ENCODE measurements around the gene TUBB6. TPM values are rescaled to one million over a fixed set of nuclear protein-coding genes. Genes with fewer than 3 reads are reported as not detected.
A peak's percentile ranks its signal among the peaks of the same experiment; 100 is the strongest.

Gene TUBB6
- total and polyA plus RNA-seq, 2 of the 13 experiments (the other 11 are each of a cell fraction or from before 2014, with no cell fraction given), result 9.9 to 28.6 TPM

DNA sequence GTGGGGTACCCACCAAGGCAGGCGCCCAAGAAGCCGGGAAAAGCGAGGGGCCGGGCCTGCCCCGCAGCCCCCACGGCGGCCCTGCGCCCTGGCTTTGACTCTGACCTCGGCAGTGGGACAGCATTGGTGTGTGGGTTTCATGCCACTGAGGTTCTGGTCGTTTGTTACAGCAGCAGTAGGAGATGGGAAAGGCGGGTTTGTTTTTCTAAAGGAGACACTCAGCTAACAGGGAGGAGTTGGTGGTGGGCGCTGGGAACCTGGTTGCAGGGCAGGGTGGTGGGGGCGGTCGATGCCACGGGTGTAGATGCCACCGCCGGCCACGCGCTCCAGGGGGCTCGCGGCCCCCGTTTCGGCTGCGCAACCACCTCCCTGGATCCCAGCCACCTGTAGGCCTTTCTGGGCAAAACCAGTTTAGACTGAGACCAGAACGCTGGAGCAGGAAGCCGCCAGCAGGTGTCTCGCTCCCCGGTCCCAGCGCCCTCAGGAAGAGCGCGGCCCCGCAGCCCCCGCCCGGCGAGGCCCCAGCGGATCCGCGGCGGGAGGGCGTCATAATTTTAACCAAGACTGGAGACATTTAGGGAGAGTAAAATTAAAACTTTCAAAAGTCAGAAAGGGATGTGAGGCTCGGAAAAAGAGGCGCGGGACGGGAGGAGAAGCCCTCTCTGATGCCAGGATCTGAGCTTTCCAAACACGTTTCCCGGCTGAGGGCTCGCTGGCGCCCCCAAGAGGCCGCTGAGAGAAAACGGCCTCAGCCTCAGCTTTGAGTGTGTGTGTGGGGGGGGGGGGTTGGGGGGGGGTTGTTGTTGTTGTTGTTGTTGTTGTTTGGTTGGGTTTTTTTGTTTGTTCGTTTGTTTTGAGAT, 36.4 kb upstream of the TUBB6 start (continued):
- TF ChIP-seq, protein P1, sequence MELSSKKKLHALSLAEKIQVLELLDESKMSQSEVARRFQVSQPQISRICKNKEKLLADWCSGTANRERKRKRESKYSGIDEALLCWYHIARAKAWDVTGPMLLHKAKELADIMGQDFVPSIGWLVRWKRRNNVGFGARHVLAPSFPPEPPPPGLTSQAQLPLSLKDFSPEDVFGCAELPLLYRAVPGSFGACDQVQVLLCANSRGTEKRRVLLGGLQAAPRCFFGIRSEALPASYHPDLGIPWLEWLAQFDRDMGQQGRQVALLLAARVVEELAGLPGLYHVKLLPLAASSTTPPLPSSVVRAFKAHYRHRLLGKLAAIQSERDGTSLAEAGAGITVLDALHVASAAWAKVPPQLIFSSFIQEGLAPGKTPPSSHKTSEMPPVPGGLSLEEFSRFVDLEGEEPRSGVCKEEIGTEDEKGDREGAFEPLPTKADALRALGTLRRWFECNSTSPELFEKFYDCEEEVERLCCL (CRISPR knock-in tag; IDR thresholded peaks at IDR 0.05; ENCODE audit: borderline replicate concordance), result no peak
- no peak for TF ChIP-seq ZC3H4 (CRISPR knock-in tag; IDR thresholded peaks at IDR 0.05; ENCODE audit: borderline replicate concordance)
- TF ChIP-seq ZNF562 (CRISPR knock-in tag; IDR thresholded peaks at IDR 0.05; ENCODE audit: borderline replicate concordance), result no peak
- TF ChIP-seq ZNF841 (CRISPR knock-in tag; IDR thresholded peaks at IDR 0.05; ENCODE audit: borderline replicate concordance), result no peak
- TF ChIP-seq YEATS4 (CRISPR knock-in tag; IDR thresholded peaks at IDR 0.05; ENCODE audit: borderline replicate concordance), result peak; percentile 39
- no peak for TF ChIP-seq ZNF550 (CRISPR knock-in tag; IDR thresholded peaks at IDR 0.05; ENCODE audit: borderline replicate concordance)
- no peak for TF ChIP-seq ZFP37 (CRISPR knock-in tag; IDR thresholded peaks at IDR 0.05; ENCODE audit: borderline replicate concordance)
- TF ChIP-seq HMG20B (CRISPR knock-in tag; conservative IDR thresholded peaks at IDR 0.05), result no peak
- TF ChIP-seq PHF21A (CRISPR knock-in tag; IDR thresholded peaks at IDR 0.05), result 0 out of 2 replicates have a peak, but pooled peaks have one; percentile 28
- no peak for TF ChIP-seq ZNF703 (CRISPR knock-in tag; IDR thresholded peaks at IDR 0.05; ENCODE audit: borderline replicate concordance)
- TF ChIP-seq SNAI1 (CRISPR knock-in tag; IDR thresholded peaks at IDR 0.05; ENCODE audit: borderline replicate concordance), result no peak
- no peak for TF ChIP-seq ZKSCAN1 (IDR thresholded peaks at IDR 0.05; ENCODE audit: low read length)
- TF ChIP-seq ZNF274 (CRISPR knock-in tag; IDR thresholded peaks at IDR 0.05), result no peak
- no peak for TF ChIP-seq ZNF468 (CRISPR knock-in tag; IDR thresholded peaks at IDR 0.05)
- no peak for TF ChIP-seq ZNF746 (CRISPR knock-in tag; IDR thresholded peaks at IDR 0.05)
- TF ChIP-seq, protein P2, sequence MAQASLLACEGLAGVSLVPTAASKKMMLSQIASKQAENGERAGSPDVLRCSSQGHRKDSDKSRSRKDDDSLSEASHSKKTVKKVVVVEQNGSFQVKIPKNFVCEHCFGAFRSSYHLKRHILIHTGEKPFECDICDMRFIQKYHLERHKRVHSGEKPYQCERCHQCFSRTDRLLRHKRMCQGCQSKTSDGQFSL (CRISPR knock-in tag; IDR thresholded peaks at IDR 0.05), result peak; percentile 93
- TF ChIP-seq THAP11 (CRISPR knock-in tag; IDR thresholded peaks at IDR 0.05), result peak; percentile 46
- TF ChIP-seq XRCC5 (optimal IDR thresholded peaks at IDR 0.05; ENCODE audit: low read length), result peak; percentile 67
- no peak for TF ChIP-seq YY1 (IDR thresholded peaks at IDR 0.05; ENCODE audit: insufficient read depth, insufficient replicate concordance, low read depth, low read length)
- no peak for TF ChIP-seq SNAPC2 (CRISPR knock-in tag; IDR thresholded peaks at IDR 0.05)
- TF ChIP-seq TOE1 (CRISPR knock-in tag; IDR thresholded peaks at IDR 0.05), result no peak; the same call in 1 of the 2 replicates
- TF ChIP-seq REL (CRISPR knock-in tag; conservative IDR thresholded peaks at IDR 0.05), result no peak
- no peak for TF ChIP-seq ZFP36 (IDR thresholded peaks at IDR 0.05; ENCODE audit: borderline replicate concordance, low read depth, low read length, partially characterized antibody)
- TF ChIP-seq, protein P3, sequence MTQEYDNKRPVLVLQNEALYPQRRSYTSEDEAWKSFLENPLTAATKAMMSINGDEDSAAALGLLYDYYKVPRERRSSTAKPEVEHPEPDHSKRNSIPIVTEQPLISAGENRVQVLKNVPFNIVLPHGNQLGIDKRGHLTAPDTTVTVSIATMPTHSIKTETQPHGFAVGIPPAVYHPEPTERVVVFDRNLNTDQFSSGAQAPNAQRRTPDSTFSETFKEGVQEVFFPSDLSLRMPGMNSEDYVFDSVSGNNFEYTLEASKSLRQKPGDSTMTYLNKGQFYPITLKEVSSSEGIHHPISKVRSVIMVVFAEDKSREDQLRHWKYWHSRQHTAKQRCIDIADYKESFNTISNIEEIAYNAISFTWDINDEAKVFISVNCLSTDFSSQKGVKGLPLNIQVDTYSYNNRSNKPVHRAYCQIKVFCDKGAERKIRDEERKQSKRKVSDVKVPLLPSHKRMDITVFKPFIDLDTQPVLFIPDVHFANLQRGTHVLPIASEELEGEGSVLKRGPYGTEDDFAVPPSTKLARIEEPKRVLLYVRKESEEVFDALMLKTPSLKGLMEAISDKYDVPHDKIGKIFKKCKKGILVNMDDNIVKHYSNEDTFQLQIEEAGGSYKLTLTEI (CRISPR knock-in tag; conservative IDR thresholded peaks at IDR 0.05), result no peak
- no peak for TF ChIP-seq ZFP90 (CRISPR knock-in tag; IDR thresholded peaks at IDR 0.05; ENCODE audit: borderline replicate concordance)
- TF ChIP-seq MEIS2 (CRISPR knock-in tag; IDR thresholded peaks at IDR 0.05), result no peak
- TF ChIP-seq RAD21 (CRISPR knock-in tag; IDR thresholded peaks at IDR 0.05), result peak; percentile 75
- TF ChIP-seq ZFP82 (CRISPR knock-in tag; IDR thresholded peaks at IDR 0.05; ENCODE audit: borderline replicate concordance), result no peak

All from HepG2 (cell line).